ENCODE data around the gene ACTR2.

DNA sequence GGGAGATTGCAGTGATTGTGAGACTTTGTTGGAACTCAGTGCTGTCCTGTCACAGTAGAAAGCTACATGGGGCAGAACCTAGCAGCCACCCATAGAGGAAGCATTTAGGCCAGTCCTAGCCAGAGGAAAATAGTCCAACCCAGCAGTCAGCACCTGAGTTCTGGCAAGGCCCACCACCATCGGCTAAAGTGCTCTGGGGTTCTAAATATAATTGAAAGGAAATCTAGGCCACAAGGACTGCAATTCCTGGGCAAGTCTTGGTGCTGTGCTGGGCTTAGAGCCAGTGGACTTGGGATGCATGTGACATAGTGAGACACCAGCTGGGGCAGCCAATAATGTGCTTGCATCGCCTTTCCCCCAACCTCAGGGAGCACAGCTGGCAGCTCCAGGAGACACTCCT, 28.9 kb upstream of the ACTR2 start:
- TF ChIP-seq, protein P1, sequence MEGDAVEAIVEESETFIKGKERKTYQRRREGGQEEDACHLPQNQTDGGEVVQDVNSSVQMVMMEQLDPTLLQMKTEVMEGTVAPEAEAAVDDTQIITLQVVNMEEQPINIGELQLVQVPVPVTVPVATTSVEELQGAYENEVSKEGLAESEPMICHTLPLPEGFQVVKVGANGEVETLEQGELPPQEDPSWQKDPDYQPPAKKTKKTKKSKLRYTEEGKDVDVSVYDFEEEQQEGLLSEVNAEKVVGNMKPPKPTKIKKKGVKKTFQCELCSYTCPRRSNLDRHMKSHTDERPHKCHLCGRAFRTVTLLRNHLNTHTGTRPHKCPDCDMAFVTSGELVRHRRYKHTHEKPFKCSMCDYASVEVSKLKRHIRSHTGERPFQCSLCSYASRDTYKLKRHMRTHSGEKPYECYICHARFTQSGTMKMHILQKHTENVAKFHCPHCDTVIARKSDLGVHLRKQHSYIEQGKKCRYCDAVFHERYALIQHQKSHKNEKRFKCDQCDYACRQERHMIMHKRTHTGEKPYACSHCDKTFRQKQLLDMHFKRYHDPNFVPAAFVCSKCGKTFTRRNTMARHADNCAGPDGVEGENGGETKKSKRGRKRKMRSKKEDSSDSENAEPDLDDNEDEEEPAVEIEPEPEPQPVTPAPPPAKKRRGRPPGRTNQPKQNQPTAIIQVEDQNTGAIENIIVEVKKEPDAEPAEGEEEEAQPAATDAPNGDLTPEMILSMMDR (IDR thresholded peaks at IDR 0.05), result no peak
- no peak for TF ChIP-seq POLR2A (IDR thresholded peaks at IDR 0.05)
